Measurements from ENCODE around the gene CCDC69. TPM values are rescaled to one million over a fixed set of nuclear protein-coding genes. Genes with fewer than 3 reads are reported as not detected.

CCDC69 gene
- total RNA-seq, 1 donor from 2014 or later, result 0.78 TPM

- no peak for TF ChIP-seq CTCF (IDR thresholded peaks at IDR 0.05)
- peaks cover 2% of the 10 kb centered on the region for H3K27me3 Mint-ChIP-seq (ENCODE audit: unreplicated experiment)
- H3K27ac Mint-ChIP-seq (ENCODE audit: unreplicated experiment), result no peak overlapping the region
- H3K4me1 Mint-ChIP-seq (ENCODE audit: unreplicated experiment), result peaks cover 5% of the 10 kb centered on the region
- DNase-seq (ENCODE audit: extremely low spot score, unreplicated experiment), result no peak
- H3K36me3 Mint-ChIP-seq (ENCODE audit: unreplicated experiment), result no peaks in the 10 kb centered on the region
- H3K9me3 Mint-ChIP-seq (ENCODE audit: unreplicated experiment), result no peaks in the 10 kb centered on the region
- H3K4me3 Mint-ChIP-seq (ENCODE audit: unreplicated experiment), result no peak overlapping the region
Measured at GRCh38 chr5:151222054-151222789, 1.7 kb downstream of the CCDC69 start.

- no peak for DNase-seq (ENCODE audit: extremely low spot score, unreplicated experiment)
- no peak for TF ChIP-seq CTCF (IDR thresholded peaks at IDR 0.05)
- H3K27ac Mint-ChIP-seq (ENCODE audit: unreplicated experiment), result no peak overlapping the region
- H3K4me3 Mint-ChIP-seq (ENCODE audit: unreplicated experiment), result no peak overlapping the region
- H3K9me3 Mint-ChIP-seq (ENCODE audit: unreplicated experiment), result no peaks in the 10 kb centered on the region
- peaks cover 2% of the 10 kb centered on the region for H3K27me3 Mint-ChIP-seq (ENCODE audit: unreplicated experiment)
- H3K36me3 Mint-ChIP-seq (ENCODE audit: unreplicated experiment), result no peaks in the 10 kb centered on the region
- peaks cover 5% of the 10 kb centered on the region for H3K4me1 Mint-ChIP-seq (ENCODE audit: unreplicated experiment)
Measured at GRCh38 chr5:151221574-151221973, 2.3 kb downstream of the CCDC69 start.

GRCh38 chr5:151219789-151220188 lies 4.1 kb downstream of the CCDC69 start:
- Mint-ChIP-seq H3K4me3 (ENCODE audit: unreplicated experiment) (no peak overlapping the region), H3K27ac (ENCODE audit: unreplicated experiment) (no peak overlapping the region), H3K27me3 (ENCODE audit: unreplicated experiment) (peaks cover 2% of the 10 kb centered on the region), H3K36me3 (ENCODE audit: unreplicated experiment) (no peaks in the 10 kb centered on the region), H3K9me3 (ENCODE audit: unreplicated experiment) (no peaks in the 10 kb centered on the region), H3K4me1 (ENCODE audit: unreplicated experiment) (peaks cover 5% of the 10 kb centered on the region)
- no peak for DNase-seq (ENCODE audit: extremely low spot score, unreplicated experiment)
- no peak for TF ChIP-seq CTCF (IDR thresholded peaks at IDR 0.05)

- Mint-ChIP-seq H3K4me1 (ENCODE audit: unreplicated experiment) (peaks cover 4% of the 10 kb centered on the region), H3K9me3 (ENCODE audit: unreplicated experiment) (no peaks in the 10 kb centered on the region), H3K27ac (ENCODE audit: unreplicated experiment) (no peak overlapping the region), H3K4me3 (ENCODE audit: unreplicated experiment) (no peak overlapping the region), H3K36me3 (ENCODE audit: unreplicated experiment) (no peaks in the 10 kb centered on the region), H3K27me3 (ENCODE audit: unreplicated experiment) (peaks cover 2% of the 10 kb centered on the region)
- TF ChIP-seq CTCF (IDR thresholded peaks at IDR 0.05), result no peak
- no peak for DNase-seq (ENCODE audit: extremely low spot score, unreplicated experiment)
Measured at GRCh38 chr5:151219138-151219537, 4.8 kb downstream of the CCDC69 start.

- DNase-seq (ENCODE audit: extremely low spot score, unreplicated experiment), result no peak
- no peaks in the 10 kb centered on the region for H3K4me1 Mint-ChIP-seq (ENCODE audit: unreplicated experiment)
- peaks cover 2% of the 10 kb centered on the region for H3K27me3 Mint-ChIP-seq (ENCODE audit: unreplicated experiment)
- no peaks in the 10 kb centered on the region for H3K36me3 Mint-ChIP-seq (ENCODE audit: unreplicated experiment)
- TF ChIP-seq CTCF (IDR thresholded peaks at IDR 0.05), result no peak
- no peaks in the 10 kb centered on the region for H3K9me3 Mint-ChIP-seq (ENCODE audit: unreplicated experiment)
- H3K27ac Mint-ChIP-seq (ENCODE audit: unreplicated experiment), result no peak overlapping the region
- no peak overlapping the region for H3K4me3 Mint-ChIP-seq (ENCODE audit: unreplicated experiment)
Measured at GRCh38 chr5:151218177-151218576, 5.7 kb downstream of the CCDC69 start.
